Cardiac muscle cell (in vitro differentiated cells and primary cell): ENCODE measurements around the gene ACSF2. TPM values are rescaled to one million over a fixed set of nuclear protein-coding genes. Genes with fewer than 3 reads are reported as not detected.

ENCODE experiments used
- DNase-seq, 2 donors: peaks; one replicate each; pipeline versions ENCODE4 v3.0.0 to v3.0.0-alpha.2; 2010 to 2017; ENCODE audit warnings: low read depth in 1 of 2, low spot score in 1 of 2
- H3K27ac ChIP-seq: fragments of 200-600 bp; sonication (generic); 2 replicates; pipeline ENCODE4 v1.5.1; 2016
- H3K27me3 ChIP-seq: fragments of 200-600 bp; sonication (generic); 2 replicates; pipeline ENCODE4 v1.6.0; 2016; ENCODE audit warnings: control low read depth
- H3K36me3 ChIP-seq: fragments of 200-600 bp; sonication (generic); 2 replicates; pipeline ENCODE4 v1.5.1; 2016; ENCODE audit warnings: control low read depth
- H3K4me1 ChIP-seq: fragments of 200-600 bp; sonication (generic); 2 replicates; pipeline ENCODE4 v1.8.1; 2017; ENCODE audit warnings: low read depth, mild to moderate bottlenecking, mixed run types
- H3K4me3 ChIP-seq: fragments of 200-600 bp; sonication (generic); 2 replicates; pipeline ENCODE4 v1.5.1; 2016; ENCODE audit warnings: mild to moderate bottlenecking
- H3K9me3 ChIP-seq: fragments of 200-600 bp; sonication (generic); 2 replicates; pipeline ENCODE4 v1.5.1; 2017; ENCODE audit warnings: low read depth, mild to moderate bottlenecking, control low read depth
- polyA plus RNA-seq: library from polyadenylated mRNA; unstranded; fragments of >200 nt; fragmentation: Nextera tagmentation; extraction: Ambion mirVana; gene quantifications from 2 replicates; pipeline ENCODE4 v1.2.1, GENCODE V29; 2016
- total RNA-seq: library from RNA; depleted of rRNA; stranded (reverse); fragments of >200 nt; gene quantifications from 2 replicates; pipeline ENCODE4 v1.2.3, GENCODE V29; 2016
- TF ChIP-seq, protein P1 (sequence below): IDR thresholded peaks from 2 replicates; pipeline ENCODE4 v1.5.1; 2012; ENCODE audit warnings: low read depth, mild to moderate bottlenecking, low read length

ACSF2 gene
- total and polyA plus RNA-seq, 2 experiments from 2014 or later, result 73.3 to 177 TPM

DNA sequence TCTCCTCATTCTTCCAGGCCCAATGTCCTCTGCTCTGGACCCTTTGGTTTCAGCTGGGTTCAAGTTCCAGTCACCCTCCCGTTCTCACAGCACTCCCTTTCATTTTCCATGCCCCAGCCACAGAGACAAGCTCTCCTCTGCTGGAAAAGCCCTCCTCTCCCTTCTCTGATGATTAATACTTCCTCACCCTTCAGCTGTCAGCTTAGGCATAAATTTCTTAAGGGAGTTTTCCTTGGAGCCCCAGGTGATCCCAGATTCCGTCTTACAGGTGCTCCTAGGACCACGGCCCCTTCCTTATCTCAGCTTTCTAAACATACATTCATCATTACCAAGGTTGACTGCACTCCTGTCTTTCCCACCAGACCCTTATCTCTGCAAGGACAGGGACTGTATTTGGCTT is 32.3 kb downstream of the ACSF2 start:
- TF ChIP-seq, protein P1, sequence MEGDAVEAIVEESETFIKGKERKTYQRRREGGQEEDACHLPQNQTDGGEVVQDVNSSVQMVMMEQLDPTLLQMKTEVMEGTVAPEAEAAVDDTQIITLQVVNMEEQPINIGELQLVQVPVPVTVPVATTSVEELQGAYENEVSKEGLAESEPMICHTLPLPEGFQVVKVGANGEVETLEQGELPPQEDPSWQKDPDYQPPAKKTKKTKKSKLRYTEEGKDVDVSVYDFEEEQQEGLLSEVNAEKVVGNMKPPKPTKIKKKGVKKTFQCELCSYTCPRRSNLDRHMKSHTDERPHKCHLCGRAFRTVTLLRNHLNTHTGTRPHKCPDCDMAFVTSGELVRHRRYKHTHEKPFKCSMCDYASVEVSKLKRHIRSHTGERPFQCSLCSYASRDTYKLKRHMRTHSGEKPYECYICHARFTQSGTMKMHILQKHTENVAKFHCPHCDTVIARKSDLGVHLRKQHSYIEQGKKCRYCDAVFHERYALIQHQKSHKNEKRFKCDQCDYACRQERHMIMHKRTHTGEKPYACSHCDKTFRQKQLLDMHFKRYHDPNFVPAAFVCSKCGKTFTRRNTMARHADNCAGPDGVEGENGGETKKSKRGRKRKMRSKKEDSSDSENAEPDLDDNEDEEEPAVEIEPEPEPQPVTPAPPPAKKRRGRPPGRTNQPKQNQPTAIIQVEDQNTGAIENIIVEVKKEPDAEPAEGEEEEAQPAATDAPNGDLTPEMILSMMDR, result no peak

DNA sequence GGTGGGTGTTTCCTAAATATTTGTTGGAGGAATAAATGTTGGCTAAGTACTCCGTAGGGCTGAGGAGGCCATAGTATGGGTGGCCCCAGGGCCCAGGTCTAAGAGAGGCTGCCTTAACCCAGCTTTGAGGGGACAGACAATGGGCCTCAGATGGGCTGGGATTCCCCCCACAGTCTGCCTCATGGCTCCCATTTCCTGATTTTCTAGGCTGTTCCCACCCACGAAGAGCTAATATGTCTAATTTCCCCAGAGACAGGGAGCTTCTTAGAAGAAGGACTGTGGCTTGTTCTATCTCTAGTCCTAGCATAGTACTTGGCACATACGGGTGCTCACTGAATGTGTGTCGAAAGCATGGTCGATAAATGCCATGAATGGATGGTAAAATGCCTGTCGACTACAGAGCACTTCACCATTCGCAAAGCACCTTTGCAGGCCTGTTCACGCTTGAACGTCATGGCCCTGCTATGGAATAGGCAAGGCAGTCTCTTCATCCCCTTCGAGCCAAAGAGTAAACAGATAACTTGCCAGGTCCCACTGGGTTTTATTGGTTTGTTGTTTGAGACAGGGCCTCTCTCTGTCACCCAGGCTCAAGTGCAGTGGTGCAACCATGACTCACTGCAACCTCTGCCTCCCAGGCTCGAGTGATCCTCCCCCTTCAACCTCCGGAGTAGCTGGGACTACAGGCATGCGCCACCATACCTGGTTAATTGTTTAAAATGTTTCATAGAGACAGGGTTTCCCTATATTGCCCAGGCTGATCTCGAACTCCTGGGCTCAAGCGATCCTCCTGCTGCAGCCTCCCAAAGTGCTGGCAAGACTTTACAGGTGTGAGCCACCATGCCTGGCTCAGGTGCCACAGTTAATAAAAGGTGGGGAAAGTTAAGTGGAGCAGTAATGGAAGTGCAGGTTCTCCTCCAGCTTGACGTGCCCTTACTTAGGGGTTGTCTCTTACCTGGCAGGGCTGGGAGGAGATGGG is 33.0 kb downstream of the ACSF2 start:
- peaks cover 8% of the 10 kb centered on the region for H3K36me3 ChIP-seq
- TF ChIP-seq, protein P1, result no peak
- H3K4me1 ChIP-seq, result no peaks in the 10 kb centered on the region
- H3K27me3 ChIP-seq, result no peaks in the 10 kb centered on the region
- H3K4me3 ChIP-seq, result no peak overlapping the region
- peak in 1 of 2 donors; percentile 44 for DNase-seq
- H3K27ac ChIP-seq, result no peak overlapping the region
- H3K9me3 ChIP-seq, result no peaks in the 10 kb centered on the region

More for the DNA sequence above, 32.3 kb downstream of the ACSF2 start:
- Histone ChIP-seq H3K36me3 (peaks cover 8% of the 10 kb centered on the region), H3K4me1 (no peaks in the 10 kb centered on the region), H3K27ac (no peak overlapping the region), H3K9me3 (no peaks in the 10 kb centered on the region), H3K4me3 (no peak overlapping the region), H3K27me3 (no peaks in the 10 kb centered on the region)
- DNase-seq, result no peak

DNA sequence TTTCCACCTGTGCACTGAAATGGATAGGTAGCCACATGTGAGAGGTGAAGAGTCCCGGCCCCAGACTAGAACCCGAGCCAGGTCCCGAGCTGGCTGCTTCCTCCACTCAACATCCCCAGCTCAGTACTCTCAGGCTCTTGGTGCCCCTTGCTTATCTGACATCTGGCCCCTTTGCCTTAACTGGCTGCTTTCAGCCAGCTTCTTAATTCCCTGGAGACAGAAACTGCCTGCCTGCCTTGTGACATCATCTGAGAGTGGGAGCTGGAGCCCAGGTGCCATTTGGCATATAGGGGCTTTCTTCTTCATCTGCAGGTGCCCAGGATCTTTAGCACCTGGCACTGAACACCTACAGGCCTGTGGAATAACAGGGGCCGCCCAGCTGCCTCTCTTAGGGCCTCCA is 33.7 kb downstream of the ACSF2 start:
- H3K4me3 ChIP-seq, result no peak overlapping the region
- H3K27me3 ChIP-seq, result no peaks in the 10 kb centered on the region
- TF ChIP-seq, protein P1, result no peak
- H3K4me1 ChIP-seq, result no peaks in the 10 kb centered on the region
- H3K9me3 ChIP-seq, result no peaks in the 10 kb centered on the region
- peaks cover 13% of the 10 kb centered on the region for H3K36me3 ChIP-seq
- no peak for DNase-seq
- no peak overlapping the region for H3K27ac ChIP-seq

DNA sequence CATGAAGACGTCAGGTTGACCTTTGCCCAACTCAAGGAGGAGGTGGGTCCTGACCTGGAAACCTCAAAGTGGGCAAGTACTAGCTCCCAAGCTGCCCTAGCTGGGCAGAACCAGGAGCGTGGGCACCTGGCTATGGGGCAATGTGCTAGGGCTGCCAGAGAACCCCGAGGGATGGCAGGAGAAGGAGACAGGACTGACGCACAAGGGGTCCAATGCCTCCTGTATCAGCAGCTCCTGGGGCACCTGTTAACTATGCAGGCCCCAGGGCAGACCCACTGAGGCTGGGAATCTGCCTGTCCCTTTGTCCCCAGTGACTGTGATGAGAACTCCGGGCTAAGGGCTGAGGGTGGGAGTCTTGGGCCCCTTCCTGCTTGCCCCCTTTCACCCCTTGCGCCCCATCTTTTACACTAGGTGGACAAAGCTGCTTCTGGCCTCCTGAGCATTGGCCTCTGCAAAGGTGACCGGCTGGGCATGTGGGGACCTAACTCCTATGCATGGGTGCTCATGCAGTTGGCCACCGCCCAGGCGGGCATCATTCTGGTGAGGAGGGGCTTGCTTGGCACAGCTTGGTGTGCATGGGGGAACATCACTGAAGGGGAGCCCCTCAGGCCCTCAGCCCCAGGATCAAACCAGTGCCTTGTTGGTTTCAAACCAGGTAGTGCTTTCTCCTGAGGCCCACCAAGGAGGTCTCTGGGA is 35.0 kb downstream of the ACSF2 start:
- H3K36me3 ChIP-seq, result peaks cover 15% of the 10 kb centered on the region
- H3K27ac ChIP-seq, result no peak overlapping the region
- TF ChIP-seq, protein P1, result no peak
- H3K4me1 ChIP-seq, result no peaks in the 10 kb centered on the region
- no peak for DNase-seq
- H3K9me3 ChIP-seq, result no peaks in the 10 kb centered on the region
- no peak overlapping the region for H3K4me3 ChIP-seq
- no peaks in the 10 kb centered on the region for H3K27me3 ChIP-seq

DNA sequence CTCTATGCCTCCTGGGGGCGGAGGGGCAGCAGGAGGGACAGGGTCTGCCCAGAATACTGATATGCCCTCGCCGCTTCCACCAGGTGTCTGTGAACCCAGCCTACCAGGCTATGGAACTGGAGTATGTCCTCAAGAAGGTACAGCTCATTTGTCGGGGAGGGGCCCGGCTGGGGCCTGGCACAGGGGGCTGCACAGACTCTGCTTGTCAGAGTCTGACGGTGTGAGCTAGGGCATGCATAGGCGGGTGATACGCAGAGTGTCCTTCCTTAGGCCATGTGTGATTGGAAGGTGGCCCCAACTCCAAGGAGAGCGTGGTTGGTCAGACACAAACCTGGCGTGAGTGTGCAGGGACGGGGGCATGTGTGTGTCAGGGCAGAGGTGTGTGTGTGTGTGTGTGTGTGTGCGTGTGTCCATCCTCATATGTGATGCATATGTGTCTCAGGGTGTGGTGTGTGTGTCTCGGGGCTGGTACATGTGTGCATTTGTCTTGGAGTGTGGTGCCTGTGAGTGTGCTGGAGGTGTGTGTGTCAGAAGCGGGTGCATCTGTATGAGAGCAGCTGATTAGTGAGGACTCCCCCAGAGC is 35.6 kb downstream of the ACSF2 start:
- Histone ChIP-seq H3K27ac (no peak overlapping the region), H3K4me1 (no peaks in the 10 kb centered on the region), H3K4me3 (no peak overlapping the region), H3K36me3 (peaks cover 15% of the 10 kb centered on the region), H3K9me3 (no peaks in the 10 kb centered on the region), H3K27me3 (no peaks in the 10 kb centered on the region)
- TF ChIP-seq, protein P1, result no peak
- no peak for DNase-seq
